Body of pancreas (tissue), 4 donors: Measurements from ENCODE around the gene PRKRIP1. TPM values are rescaled to one million over a fixed set of nuclear protein-coding genes. Genes with fewer than 3 reads are reported as not detected.

Experiments
- ATAC-seq: fragments of 150-250 bp; one replicate; pipeline ENCODE4 v1.9.1; 2016
- DNase-seq, 4 donors: peaks; one replicate each; pipeline ENCODE4 v3.0.0-alpha.2; 2019
- H3K27ac ChIP-seq, 4 donors: fragments of 200-600 bp; sonication (generic); 1 replicate in 3 of 4; 2 replicates in 1 of 4; pipeline versions ENCODE4 v1.5.1 to v1.6.1; 2016 to 2019; ENCODE audit warnings: mild to moderate bottlenecking in 1 of 4, mixed read lengths in 1 of 4, moderate library complexity in 1 of 4
- H3K27me3 ChIP-seq, 2 donors: fragments of 200-600 bp; sonication (generic); one replicate each; pipeline ENCODE4 v1.6.0; 2016; ENCODE audit warnings: mild to moderate bottlenecking in 1 of 2
- H3K36me3 ChIP-seq, 2 donors: fragments of 200-600 bp; sonication (generic); replicated peaks in 1 of 2; 2 replicates each; pipeline ENCODE4 v1.5.1; 2016; ENCODE audit warnings: low read depth in 2 of 2; ENCODE audit not compliant: insufficient read depth in 1 of 2
- H3K4me1 ChIP-seq: fragments of 200-600 bp; sonication (generic); one replicate; pipeline ENCODE4 v1.6.0; 2016
- H3K4me3 ChIP-seq, 2 donors: fragments of 200-600 bp; sonication (generic); 1 replicate in 1 of 2; 2 replicates in 1 of 2; pipeline ENCODE4 v1.5.1; 2016 to 2019
- H3K9me3 ChIP-seq, 3 donors: fragments of 200-600 bp; sonication (generic); 1 replicate in 2 of 3; 2 replicates in 1 of 3; pipeline ENCODE4 v1.5.1; 2016
- POLR2A ChIP-seq, 3 donors: fragments of 450-650 bp; IDR thresholded peaks; one replicate each; pipeline ENCODE4 v1.6.1; 2016; ENCODE audit warnings: antibody characterized with exemption in 3 of 3, mild to moderate bottlenecking in 2 of 3
- WGBS, 2 donors: methylation state at CpG; one replicate each; pipeline ENCODE4 v1.1.5; 2017; 5-methylcytosine and 5-hydroxymethylcytosine counted together
- intact Hi-C: fragments of 100-400 bp; cut with DNase I; formaldehyde crosslinking; loops from one replicate; pipeline ENCODE4 v1.15.1; 2023
- total RNA-seq, 2 donors: library from RNA; depleted of rRNA; stranded (reverse); fragments of >200 nt; gene quantifications; one replicate each; pipeline ENCODE4 v1.1.0, GENCODE V29; 2016
- TF ChIP-seq, protein P1 (sequence below), 7 experiments: fragments of 450-650 bp in 4 of 7; fragments of 200-600 bp in 3 of 7; sonication (generic) in 3 of 7; IDR thresholded peaks; one replicate each; pipeline ENCODE4 v1.5.1; 2016 to 2019; ENCODE audit warnings: antibody characterized with exemption in 7 of 7

The PRKRIP1 gene
- total RNA-seq, 2 donors from 2014 or later: 25.2 to 40.2 TPM

GRCh38 chr7:102455596-102455995, 59.4 kb downstream of the PRKRIP1 start:
- Histone ChIP-seq H3K9me3 (no peaks in the 10 kb centered on the region), H3K27me3 (no peaks in the 10 kb centered on the region), H3K36me3 (peaks cover 0 to 6% of the 10 kb centered on the region in 2 donors), H3K4me1 (no peaks in the 10 kb centered on the region), H3K27ac (no peak overlapping the region), H3K4me3 (no peak overlapping the region)
- intact Hi-C loops: no loop called here
- ATAC-seq (no peak), DNase-seq (no peak)
- 80 to 88% methylated on average over 1 to 10 of the region's 11 CpGs for WGBS, 2 donors
- TF ChIP-seq, protein P1, sequence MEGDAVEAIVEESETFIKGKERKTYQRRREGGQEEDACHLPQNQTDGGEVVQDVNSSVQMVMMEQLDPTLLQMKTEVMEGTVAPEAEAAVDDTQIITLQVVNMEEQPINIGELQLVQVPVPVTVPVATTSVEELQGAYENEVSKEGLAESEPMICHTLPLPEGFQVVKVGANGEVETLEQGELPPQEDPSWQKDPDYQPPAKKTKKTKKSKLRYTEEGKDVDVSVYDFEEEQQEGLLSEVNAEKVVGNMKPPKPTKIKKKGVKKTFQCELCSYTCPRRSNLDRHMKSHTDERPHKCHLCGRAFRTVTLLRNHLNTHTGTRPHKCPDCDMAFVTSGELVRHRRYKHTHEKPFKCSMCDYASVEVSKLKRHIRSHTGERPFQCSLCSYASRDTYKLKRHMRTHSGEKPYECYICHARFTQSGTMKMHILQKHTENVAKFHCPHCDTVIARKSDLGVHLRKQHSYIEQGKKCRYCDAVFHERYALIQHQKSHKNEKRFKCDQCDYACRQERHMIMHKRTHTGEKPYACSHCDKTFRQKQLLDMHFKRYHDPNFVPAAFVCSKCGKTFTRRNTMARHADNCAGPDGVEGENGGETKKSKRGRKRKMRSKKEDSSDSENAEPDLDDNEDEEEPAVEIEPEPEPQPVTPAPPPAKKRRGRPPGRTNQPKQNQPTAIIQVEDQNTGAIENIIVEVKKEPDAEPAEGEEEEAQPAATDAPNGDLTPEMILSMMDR (IDR thresholded peaks at IDR 0.05): no peak
- TF ChIP-seq POLR2A (IDR thresholded peaks at IDR 0.05): no peak

GRCh38 chr7:102456327-102456726, 60.2 kb downstream of the PRKRIP1 start:
- TF ChIP-seq POLR2A (IDR thresholded peaks at IDR 0.05): no peak
- TF ChIP-seq, protein P1 (IDR thresholded peaks at IDR 0.05): no peak
- H3K9me3 ChIP-seq: no peaks in the 10 kb centered on the region
- no peak overlapping the region for H3K4me3 ChIP-seq
- intact Hi-C loops: no loop called here
- WGBS, 2 donors: 88 to 89% methylated on average over 10 of the region's 10 CpGs
- no peak overlapping the region for H3K27ac ChIP-seq
- no peak for DNase-seq
- no peaks in the 10 kb centered on the region for H3K27me3 ChIP-seq
- H3K4me1 ChIP-seq: no peaks in the 10 kb centered on the region
- no peak for ATAC-seq
- peaks cover 0 to 6% of the 10 kb centered on the region in 2 donors for H3K36me3 ChIP-seq

- H3K9me3 ChIP-seq: no peaks in the 10 kb centered on the region
- no peak overlapping the region for H3K4me3 ChIP-seq
Observed at GRCh38 chr7:102457352-102457924, 61.3 kb downstream of the PRKRIP1 start.

DNA sequence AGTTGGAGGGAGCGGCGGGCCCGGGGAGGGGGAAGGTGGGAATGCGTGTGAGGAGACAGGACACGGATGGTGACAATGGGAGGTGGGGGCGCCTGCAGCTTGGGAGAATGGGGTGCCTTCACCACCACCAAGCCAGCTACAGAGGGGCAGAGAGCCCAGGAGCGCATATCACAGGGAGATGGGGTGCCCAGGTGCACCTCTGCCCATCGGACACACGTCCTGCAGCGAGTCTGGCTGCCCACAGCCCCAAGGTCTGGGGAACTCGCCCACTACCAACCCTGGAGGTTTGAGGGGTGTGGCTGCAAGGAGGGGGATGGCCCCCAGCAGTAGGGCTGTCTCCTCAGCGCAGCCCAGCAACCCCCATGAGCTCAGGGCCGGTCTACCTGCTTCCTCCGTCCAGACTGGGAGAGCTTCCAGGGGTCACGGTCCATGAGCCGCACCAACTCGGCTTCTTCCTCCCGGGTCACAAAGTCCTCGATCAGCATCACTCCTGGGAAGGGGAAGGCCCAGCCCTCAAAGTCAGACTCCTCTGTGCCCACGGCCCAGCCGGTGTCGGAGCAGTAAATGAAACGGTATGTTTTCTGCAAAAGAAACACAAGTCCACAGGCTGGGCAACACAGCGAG, 63.2 kb downstream of the PRKRIP1 start:
- 94 to 95% methylated on average over 13 to 24 of the region's 24 CpGs for WGBS, 2 donors
- DNase-seq: no peak
- intact Hi-C loops: no loop called here

More at GRCh38 chr7:102457352-102457924, 61.3 kb downstream of the PRKRIP1 start:
- intact Hi-C loops: no loop called here
- Histone ChIP-seq H3K27me3 (no peaks in the 10 kb centered on the region), H3K4me1 (no peaks in the 10 kb centered on the region), H3K27ac (no peak overlapping the region), H3K36me3 (peaks cover 0 to 6% of the 10 kb centered on the region in 2 donors)
- no peak for TF ChIP-seq POLR2A (IDR thresholded peaks at IDR 0.05)
- TF ChIP-seq, protein P1 (IDR thresholded peaks at IDR 0.05): no peak
- ATAC-seq (no peak), DNase-seq (no peak)
- WGBS, 2 donors: 90 to 93% methylated on average over 8 to 27 of the region's 40 CpGs

More for the DNA sequence above, 63.2 kb downstream of the PRKRIP1 start:
- Histone ChIP-seq H3K36me3 (peaks cover 0 to 6% of the 10 kb centered on the region in 2 donors), H3K27me3 (no peaks in the 10 kb centered on the region), H3K4me1 (peaks cover 9% of the 10 kb centered on the region), H3K4me3 (no peak overlapping the region), H3K27ac (no peak overlapping the region), H3K9me3 (no peaks in the 10 kb centered on the region)
- ATAC-seq: no peak
- TF ChIP-seq, protein P1 (IDR thresholded peaks at IDR 0.05): no peak
- no peak for TF ChIP-seq POLR2A (IDR thresholded peaks at IDR 0.05)
